ENCODE results near the gene CYSTM1. TPM values are rescaled to one million over a fixed set of nuclear protein-coding genes. Genes with fewer than 3 reads are reported as not detected.

The CYSTM1 gene
- total RNA-seq, 1 donor from 2014 or later = 51.6 TPM

DNA sequence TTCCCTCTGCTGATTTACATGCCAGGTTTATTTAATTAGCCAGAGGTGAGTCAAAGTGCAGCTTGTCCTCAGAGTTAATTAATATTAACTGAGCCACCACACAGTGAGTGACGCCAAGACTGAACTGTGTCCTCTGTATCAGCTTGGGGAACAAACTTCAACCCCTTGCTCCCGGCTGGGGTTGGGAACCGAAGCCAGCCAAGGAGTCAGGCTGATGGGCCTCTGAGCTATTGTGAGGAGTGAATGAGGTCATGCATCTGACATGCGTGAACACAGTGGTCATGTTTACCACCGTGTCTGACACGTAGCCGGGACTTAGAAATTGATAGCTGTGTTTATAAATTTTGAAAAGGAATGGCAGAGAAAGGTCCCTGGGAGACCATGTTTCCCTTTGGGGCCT lies 32.1 kb upstream of the CYSTM1 start:
- intact Hi-C loops (cut with DNase I) = no loop called here
- no peak for TF ChIP-seq POLR2AphosphoS5 (IDR thresholded peaks at IDR 0.05; ENCODE audit: insufficient read depth in 1 of 2, low read depth in 1 of 2)
- TF ChIP-seq, protein P1, sequence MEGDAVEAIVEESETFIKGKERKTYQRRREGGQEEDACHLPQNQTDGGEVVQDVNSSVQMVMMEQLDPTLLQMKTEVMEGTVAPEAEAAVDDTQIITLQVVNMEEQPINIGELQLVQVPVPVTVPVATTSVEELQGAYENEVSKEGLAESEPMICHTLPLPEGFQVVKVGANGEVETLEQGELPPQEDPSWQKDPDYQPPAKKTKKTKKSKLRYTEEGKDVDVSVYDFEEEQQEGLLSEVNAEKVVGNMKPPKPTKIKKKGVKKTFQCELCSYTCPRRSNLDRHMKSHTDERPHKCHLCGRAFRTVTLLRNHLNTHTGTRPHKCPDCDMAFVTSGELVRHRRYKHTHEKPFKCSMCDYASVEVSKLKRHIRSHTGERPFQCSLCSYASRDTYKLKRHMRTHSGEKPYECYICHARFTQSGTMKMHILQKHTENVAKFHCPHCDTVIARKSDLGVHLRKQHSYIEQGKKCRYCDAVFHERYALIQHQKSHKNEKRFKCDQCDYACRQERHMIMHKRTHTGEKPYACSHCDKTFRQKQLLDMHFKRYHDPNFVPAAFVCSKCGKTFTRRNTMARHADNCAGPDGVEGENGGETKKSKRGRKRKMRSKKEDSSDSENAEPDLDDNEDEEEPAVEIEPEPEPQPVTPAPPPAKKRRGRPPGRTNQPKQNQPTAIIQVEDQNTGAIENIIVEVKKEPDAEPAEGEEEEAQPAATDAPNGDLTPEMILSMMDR (IDR thresholded peaks at IDR 0.05) = no peak
- TF ChIP-seq POLR2A (IDR thresholded peaks at IDR 0.05) = no peak
- Histone ChIP-seq H3K27ac (no peak overlapping the region), H3K4me1 (peaks cover 50% of the 10 kb centered on the region), H3K9me3 (no peaks in the 10 kb centered on the region), H3K4me3 (no peak overlapping the region), H3K36me3 (no peaks in the 10 kb centered on the region), H3K27me3 (no peaks in the 10 kb centered on the region)
- DNase-seq (ENCODE audit: extremely low spot score in 2 of 2) = no peak

GRCh38 chr5:140143521-140144258 lies 31.3 kb upstream of the CYSTM1 start:
- intact Hi-C loops (cut with DNase I) = no loop called here
- Histone ChIP-seq H3K27ac (no peak overlapping the region), H3K4me1 (peaks cover 50% of the 10 kb centered on the region), H3K36me3 (no peaks in the 10 kb centered on the region), H3K9me3 (no peaks in the 10 kb centered on the region), H3K4me3 (no peak overlapping the region), H3K27me3 (no peaks in the 10 kb centered on the region)
- TF ChIP-seq POLR2A (IDR thresholded peaks at IDR 0.05) = no peak
- TF ChIP-seq POLR2AphosphoS5 (IDR thresholded peaks at IDR 0.05; ENCODE audit: insufficient read depth in 1 of 2, low read depth in 1 of 2) = no peak
- TF ChIP-seq, protein P1 (IDR thresholded peaks at IDR 0.05) = no peak
- peak in 1 of 2 donors; percentile 80 for DNase-seq (ENCODE audit: extremely low spot score in 2 of 2)

GRCh38 chr5:140145256-140145655 lies 29.7 kb upstream of the CYSTM1 start:
- H3K27ac ChIP-seq = peak overlapping the region; percentile 49
- intact Hi-C loops (cut with DNase I) = no loop called here
- TF ChIP-seq, protein P1 (IDR thresholded peaks at IDR 0.05) = no peak
- TF ChIP-seq POLR2AphosphoS5 (IDR thresholded peaks at IDR 0.05; ENCODE audit: insufficient read depth in 1 of 2, low read depth in 1 of 2) (no peak), POLR2A (IDR thresholded peaks at IDR 0.05) (no peak)
- peaks cover 48% of the 10 kb centered on the region for H3K4me1 ChIP-seq
- no peaks in the 10 kb centered on the region for H3K9me3 ChIP-seq
- peak overlapping the region; percentile 41 to 50 for H3K4me3 ChIP-seq
- H3K36me3 ChIP-seq = no peaks in the 10 kb centered on the region
- H3K27me3 ChIP-seq = no peaks in the 10 kb centered on the region
- no peak for DNase-seq (ENCODE audit: extremely low spot score in 2 of 2)

DNA sequence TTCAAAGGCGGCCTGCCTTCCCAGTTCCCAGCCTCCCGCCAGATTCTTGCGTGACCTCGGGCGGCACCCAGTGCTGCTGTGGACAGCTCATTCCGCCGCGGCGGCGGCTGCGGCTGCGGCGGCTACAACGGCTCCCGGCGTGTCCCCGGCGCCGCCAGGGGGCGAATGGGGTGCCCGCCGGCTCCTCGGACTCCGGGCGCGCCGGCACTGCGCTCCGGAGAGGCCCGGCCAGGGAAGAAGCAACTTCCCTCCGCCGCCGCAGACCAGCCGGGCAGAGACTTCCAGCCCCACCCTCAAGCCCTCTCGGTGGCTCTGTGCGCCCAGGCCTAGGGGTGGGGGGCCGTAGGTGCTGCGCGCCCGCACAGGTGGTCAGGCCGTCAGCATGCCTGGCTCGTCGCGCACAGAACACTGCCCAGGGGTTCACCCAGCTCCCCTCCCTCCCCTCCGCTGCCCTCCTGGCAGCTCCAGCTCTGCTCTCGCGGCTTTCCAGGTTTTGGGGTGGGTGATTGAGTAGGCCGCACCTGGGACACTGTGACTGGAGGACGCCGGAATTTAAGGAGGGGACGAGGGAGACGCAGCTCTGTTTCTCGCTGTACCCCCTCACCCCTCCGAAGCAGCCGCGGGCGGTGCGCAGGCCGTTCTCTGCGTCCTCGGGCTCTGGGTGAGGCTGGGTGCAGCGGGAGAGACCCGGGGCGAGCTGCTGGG lies 29.0 kb upstream of the CYSTM1 start:
- no peak for DNase-seq (ENCODE audit: extremely low spot score in 2 of 2)
- H3K27ac ChIP-seq = peak overlapping the region; percentile 49
- intact Hi-C loops (cut with DNase I) = no loop called here

More for the DNA sequence above, 29.0 kb upstream of the CYSTM1 start:
- Histone ChIP-seq H3K36me3 (no peaks in the 10 kb centered on the region), H3K27me3 (no peaks in the 10 kb centered on the region), H3K4me1 (peaks cover 41% of the 10 kb centered on the region), H3K9me3 (no peaks in the 10 kb centered on the region), H3K4me3 (peak overlapping the region; percentile 41 to 50)
- TF ChIP-seq POLR2AphosphoS5 (IDR thresholded peaks at IDR 0.05; ENCODE audit: insufficient read depth in 1 of 2, low read depth in 1 of 2) (no peak), POLR2A (IDR thresholded peaks at IDR 0.05) (no peak)
- TF ChIP-seq, protein P1 (IDR thresholded peaks at IDR 0.05) = peak; percentile 30 to 52 (median 46)
